NK-92 treated with Interleukin-12 subunit alpha and Interleukin-12 subunit beta, amount 100 ng/mL, for 24 hours (cell line): ENCODE results near the gene CLMP.
"Not testable (repeated sequence)": the region's sequence is repeated elsewhere in the genome, so short reads cannot be mapped to it uniquely, and the experiment has no call there.

Source experiments
- DNase-seq: peaks from one replicate; lab custom pipeline; 2025; lab: John Stamatoyannopoulos, UW

The CLMP gene

DNA sequence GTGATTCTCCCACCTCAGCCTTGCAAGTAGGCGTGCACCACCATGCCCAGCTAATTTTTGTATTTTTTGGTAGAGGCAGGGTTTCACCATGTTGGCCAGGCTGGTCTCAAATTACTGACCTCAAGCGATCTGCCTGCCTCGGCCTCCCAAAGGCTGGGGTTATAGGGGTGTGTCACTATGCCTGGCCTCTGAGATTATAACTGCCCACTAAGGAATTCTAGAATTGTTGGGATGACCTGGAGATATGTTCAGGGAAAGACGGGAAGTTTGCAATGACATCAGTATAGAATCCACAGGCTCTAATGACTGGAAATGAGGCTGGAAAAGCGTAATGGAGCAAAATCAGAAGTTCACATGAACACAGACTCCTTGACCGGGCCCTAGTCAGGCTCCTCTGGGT lies 62.2 kb downstream of the CLMP start:
- no peak for DNase-seq

DNA sequence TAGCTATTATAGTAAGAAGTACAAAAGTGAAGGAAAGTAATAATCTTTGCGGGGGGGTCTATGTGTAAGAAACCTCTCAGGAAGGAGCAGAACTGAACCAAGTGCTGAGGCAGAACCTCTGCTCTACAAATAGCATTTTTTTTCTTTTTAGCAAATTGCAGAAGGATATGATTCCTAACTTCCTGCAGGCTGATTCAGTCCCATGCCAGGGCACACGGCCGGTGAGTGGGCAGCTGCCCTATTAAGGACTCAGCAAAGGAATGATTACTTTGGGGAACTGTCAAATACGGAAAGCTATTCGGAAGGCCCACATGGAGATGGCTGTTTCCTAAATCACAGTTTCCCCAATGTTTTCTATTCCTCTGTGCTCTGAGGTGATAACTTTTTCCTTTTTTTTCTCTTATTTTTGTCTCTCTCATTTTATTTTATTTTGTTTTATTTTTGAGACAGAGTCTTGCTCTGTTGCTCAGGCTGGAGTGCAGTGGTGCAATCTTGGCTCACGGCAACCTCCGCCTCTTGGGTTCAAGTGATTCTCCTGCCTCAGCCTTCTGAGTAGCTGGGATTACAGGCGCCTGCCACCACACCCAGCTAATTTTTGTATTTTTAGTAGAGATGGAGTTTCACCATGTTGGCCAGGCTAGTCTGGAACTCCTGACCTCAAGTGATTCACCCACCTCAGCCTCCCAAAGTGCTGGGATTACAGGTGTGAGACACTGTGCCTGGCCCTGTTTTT lies 62.8 kb downstream of the CLMP start:
- DNase-seq, result not testable (repeated sequence)

DNA sequence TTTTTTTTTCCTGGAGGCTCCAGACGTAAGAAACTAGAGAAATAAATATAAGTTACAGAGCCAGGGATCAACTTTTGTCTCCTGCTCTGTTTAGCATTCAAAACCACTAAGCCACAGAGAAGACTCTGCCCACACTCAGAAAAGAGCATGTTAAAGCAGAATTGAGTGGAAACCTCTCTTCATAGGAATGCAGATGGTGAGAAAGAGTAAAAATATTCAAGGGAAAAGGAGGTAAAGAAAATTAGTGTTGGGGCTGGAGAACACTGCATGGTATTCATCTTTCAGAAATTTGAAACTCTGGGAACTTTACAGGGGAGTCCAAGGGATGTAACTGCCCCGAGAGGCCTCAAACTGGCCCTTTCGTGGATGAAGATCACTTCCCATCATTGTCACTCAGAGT lies 65.1 kb downstream of the CLMP start:
- DNase-seq, result no peak

GRCh38 chr11:123125169-123125568 lies 69.9 kb downstream of the CLMP start:
- DNase-seq, result no peak

DNA sequence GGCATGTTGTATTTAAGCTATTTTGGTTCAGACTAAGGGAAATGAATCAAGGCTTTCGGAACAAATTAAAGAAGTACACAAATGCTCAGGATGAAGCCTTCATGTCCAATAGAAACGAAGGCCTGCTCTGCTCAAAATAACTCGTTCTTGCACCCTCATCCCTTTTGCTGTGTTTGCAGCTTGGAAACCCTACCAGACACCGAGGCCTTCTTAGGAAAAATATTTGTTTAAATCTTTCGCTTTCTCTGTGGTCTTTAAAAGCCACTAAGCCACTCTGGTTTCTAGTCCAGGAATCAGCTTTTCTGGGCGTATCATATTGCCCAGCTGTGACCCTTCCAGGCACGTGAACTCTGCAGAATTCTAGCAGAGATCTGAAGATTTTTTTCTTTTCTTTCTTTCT lies 72.2 kb downstream of the CLMP start:
- no peak for DNase-seq

- no peak for DNase-seq
These were observed 72.7 kb downstream of the CLMP start for GRCh38 chr11:123122341-123122740.

GRCh38 chr11:123116486-123116885 lies 78.6 kb downstream of the CLMP start:
- DNase-seq, result no peak

- DNase-seq, result no peak
These were observed 83.6 kb downstream of the CLMP start for GRCh38 chr11:123111465-123111864.

DNA sequence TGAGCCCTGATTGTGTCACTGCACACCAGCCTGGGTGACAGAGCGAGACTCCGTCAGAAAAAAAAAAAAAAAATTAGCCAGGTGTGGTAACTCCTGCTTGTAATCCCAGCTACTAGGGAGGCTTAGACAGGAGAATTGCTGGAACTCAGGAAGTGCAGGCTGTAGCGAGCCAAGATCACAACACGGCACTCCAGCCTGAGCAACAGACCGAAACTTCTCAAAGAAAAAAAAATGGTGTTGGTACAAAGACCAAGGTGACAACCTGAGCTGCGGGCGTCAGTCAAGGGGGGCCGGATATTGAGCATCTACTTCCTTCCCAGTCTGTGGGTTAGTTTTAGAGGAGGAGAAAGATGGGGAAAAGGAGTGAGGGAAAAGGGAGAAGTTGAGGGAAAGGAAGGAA lies 84.7 kb downstream of the CLMP start:
- no peak for DNase-seq

DNA sequence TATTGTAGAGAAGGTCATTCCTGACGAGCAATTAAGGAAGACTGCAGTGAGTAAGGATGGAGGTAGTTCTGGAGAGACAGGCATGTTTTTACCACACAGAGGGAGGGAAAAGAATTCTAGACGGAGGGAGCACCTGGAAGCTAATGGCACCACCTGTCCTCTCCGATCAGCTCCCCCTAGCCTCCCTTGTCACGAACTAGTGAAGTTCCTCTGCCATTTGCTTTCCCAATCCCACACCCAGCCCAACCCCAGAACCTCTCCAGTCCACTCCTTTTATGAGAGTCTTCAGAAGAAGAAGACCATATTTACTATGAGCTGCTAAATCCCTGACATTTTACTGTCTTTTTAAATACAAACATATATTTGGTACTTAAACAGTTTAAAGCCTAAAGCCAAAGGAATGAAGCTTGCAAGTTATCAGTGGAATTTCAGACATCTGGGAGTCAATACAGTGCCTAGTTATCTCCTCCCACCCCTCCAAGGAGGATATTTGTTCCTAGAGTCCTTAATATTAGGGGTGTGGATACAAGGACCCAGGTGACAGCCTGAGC lies 87.0 kb downstream of the CLMP start:
- DNase-seq, result no peak

DNA sequence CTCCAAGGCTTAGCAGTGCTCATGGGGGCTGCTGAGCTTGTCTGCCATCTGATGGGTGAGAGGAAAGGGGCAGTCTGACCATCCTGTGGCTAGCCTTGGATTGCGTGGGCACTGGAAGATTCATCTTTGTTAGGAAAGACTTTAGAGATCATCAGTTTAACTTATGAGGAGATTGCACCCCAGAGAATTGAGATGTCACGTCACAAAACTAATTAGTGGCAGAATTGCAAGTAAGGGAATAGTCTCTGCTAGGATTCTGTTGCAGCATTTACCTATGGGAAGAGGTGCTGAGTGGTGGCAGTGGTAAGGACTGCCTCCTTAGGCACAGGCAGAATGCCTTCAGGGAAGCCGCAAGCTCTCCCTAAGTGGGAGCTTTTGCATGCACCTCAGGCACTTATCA lies 90.4 kb downstream of the CLMP start:
- DNase-seq, result no peak

DNA sequence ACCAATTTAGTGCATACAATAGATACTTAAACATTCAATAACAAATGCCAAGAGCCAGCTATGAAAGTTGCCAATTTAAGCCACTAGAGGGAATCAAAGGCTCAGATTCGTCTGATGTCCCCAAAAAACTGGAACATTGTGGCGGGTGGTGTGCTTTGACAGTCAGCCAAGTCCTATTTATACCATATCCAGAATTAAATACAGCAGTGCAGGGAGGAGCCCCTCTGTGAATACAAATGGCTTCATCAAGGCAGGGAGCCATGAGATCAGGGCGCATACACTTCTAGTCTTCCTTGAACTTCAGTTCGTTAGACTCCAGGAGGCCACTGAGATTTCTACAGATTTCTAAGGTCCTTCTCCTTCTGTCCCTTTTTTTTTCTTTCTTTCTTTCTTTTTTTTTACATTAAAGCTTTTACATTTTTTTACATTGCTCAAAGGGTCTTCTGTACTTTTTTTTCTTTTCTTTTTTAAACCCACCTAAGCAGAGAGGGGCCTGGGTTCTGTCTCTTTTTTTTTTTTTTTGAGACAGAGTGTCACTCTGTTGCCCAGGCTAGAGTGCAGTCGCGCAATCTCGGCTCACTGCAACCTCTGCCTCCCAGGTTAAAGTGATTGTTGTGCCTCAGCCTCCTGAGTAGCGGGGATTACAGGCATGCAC lies 91.6 kb downstream of the CLMP start:
- DNase-seq, result no peak

DNA sequence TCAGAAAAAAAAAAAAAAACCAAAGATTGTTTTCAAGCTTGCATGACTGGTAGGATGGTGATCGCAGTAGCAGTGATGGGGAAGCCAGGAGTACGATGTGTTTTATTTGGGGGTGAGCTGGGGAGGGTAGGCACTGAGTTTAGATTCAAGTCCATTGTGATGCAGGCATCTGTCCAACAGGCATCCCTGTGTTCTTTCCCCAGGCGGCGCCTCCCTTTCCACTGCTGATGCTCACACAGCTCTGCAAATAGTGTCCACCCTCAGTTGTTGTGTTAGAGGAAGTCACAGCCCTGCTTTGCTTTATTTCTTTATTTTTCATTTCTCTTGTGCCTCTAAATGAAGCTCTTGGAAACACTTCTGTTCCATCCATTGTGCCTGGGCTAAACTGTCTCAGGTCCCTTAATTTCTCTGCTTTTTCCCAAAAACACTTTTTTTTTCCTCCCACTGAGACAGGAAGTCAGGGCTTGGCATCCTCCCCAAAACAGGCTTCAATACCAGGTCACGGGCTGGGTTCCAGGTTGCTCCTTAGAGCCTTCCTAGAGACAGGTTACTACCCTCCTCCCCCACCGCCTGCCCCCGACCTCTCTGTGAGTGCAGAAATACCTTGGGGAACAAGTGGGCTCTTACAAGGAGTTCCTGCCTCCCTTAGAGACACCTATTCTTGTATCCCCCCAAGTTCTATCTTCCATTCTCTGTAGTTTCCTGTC lies 94.5 kb downstream of the CLMP start:
- DNase-seq, result no peak

GRCh38 chr11:123098990-123099389 lies 96.1 kb downstream of the CLMP start:
- no peak for DNase-seq

GRCh38 chr11:123093739-123094138 lies 101.3 kb downstream of the CLMP start:
- DNase-seq, result no peak

DNA sequence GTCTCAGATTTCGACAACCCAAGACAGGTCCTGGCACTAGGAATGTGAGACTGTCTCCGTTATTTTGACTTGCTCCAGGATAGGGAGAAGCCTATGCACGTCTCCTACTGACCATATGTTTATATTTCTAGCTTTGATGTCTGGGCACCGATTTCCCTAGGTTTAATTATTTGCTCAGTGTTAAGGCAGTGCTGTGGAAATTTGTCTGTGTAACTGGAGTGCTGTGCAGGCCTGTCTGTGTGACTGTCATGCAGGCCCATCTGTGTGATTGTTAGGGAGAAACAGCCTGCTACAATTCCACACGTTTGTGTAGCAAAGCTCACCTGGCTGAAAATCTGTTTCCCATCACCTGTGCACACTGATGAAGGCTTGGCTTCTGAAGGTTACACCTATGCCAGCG lies 103.5 kb downstream of the CLMP start:
- no peak for DNase-seq

DNA sequence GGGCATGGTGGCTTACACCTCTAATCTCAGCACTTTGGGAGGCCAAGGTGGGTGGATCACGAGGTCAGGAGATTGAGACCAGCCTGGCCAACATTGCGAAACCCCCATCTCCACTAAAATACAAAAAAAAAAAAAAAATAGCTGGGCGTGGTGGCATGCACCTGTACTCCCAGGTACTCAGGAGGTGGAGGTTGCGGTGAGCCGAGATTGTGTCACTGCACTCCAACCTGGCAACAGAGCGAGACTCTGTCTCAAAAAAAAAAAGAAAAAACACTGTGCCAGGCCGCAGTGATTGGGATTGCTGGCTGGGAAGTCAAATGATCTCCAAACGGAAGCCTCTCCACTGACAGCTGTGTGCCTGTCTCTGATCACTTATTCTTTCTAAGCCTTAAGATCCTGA lies 104.9 kb downstream of the CLMP start:
- not testable (repeated sequence) for DNase-seq

GRCh38 chr11:123088896-123089295 lies 106.2 kb downstream of the CLMP start:
- not testable (repeated sequence) for DNase-seq

GRCh38 chr11:123087657-123088056 lies 107.4 kb downstream of the CLMP start:
- DNase-seq, result not testable (repeated sequence)

- DNase-seq, result no peak
These were observed 108.7 kb downstream of the CLMP start for GRCh38 chr11:123086305-123086704.

- no peak for DNase-seq
These were observed 109.6 kb downstream of the CLMP start for GRCh38 chr11:123085497-123085896.

GRCh38 chr11:123084454-123084853 lies 110.6 kb downstream of the CLMP start:
- DNase-seq, result no peak

DNA sequence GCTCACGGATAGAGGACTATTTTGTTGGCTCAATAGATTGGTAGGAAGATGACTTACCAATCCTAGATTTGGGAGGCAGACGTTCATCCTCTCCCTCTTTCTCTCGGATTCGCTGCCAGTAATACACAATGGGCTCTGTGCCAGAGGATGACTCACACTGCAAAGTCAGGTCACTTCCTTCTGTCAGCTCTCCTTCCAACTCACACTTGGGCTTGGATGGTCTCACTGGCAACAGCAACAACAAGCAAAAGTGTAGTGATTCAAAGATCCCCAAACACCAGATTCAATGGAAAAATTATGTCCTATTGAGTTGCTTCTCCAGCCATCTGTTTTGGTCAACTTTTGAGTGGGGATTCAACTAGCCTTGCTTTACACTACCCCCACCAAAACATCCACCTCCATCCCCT lies 111.4 kb downstream of the CLMP start:
- DNase-seq, result no peak
